HG03280 (cell line): ENCODE measurements around the gene SPECC1L.

Source experiments
- ATAC-seq: cut with Tn5 transposase; IDR thresholded peaks from one replicate; pipeline ENCODE4 v1.9.1; 2021; ENCODE audit warnings: mild to moderate bottlenecking, moderate library complexity; ENCODE audit not compliant: unreplicated experiment

SPECC1L gene

GRCh38 chr22:24411256-24412004 lies 140.8 kb downstream of the SPECC1L start:
- ATAC-seq: no peak

DNA sequence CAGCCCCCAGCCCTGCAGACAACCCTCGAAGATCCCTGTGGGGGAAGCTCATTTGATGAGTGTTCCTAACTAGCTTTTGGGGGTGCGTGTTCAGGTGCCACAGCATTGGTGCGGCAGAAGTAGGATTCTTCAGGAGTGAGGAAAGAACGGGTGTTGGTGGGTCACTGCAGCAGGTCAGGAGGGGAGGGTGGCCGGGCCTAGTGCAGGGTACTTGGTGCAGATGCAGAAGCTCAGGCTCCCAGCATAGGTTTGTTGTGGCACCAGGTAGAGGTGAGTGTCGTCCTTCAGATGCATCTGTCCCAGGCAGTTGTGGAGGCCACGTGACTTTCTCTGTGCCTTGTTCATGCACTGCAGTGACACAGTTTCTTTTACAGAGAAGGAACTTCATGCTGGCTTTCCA lies 141.6 kb downstream of the SPECC1L start:
- no peak for ATAC-seq

DNA sequence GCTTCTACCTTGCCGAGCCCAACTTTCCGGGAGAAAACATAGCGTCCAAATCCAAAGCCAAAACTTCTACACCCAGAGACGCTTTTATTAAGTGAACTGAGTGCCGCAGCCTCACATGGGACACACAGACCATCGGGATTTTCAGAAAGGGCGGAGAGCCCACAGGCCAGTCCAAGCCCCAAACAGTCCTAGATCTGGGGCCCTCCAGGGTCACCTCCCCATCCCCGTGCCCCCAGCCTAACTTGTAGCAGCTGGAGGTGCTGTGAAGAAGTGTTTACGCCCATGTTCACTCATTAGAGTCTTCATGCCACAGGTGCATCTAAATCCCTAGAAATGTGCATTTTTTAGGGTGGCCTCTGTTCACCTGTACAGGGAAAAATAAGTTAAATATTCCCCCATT lies 142.6 kb downstream of the SPECC1L start:
- no peak for ATAC-seq

DNA sequence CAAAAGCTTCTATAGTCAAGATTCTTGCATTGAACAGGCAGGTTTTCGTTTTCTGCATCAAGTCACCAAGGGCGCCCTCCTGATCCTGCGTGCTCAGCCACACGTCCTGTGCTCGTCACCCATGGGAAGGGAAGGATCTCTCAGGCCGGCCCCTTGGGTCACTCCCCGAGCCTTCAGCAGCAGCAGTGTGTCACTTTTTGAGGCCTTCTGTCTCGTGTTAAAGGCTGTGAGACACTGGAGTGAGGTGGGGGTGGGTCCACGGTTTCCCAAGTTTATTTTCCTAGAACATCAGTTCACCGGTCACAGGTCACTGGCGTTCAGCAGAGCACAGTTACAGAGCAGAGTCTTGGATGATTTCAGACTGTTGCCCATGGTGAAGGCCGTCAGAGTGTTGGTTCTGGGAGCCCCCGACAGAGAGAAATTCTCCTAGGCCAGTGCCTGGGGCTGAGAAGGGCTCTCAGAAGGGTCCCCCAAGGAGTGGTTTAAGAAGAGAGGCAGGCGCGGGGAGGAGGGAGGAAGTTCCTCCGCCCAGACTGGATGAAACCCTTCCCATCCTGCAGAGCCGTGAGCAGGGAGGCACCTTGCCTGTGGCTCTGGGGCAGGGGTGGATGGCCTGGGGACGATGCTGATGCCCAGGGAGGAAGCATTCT lies 143.2 kb downstream of the SPECC1L start:
- ATAC-seq: no peak

GRCh38 chr22:24414523-24414922 lies 143.9 kb downstream of the SPECC1L start:
- no peak for ATAC-seq

DNA sequence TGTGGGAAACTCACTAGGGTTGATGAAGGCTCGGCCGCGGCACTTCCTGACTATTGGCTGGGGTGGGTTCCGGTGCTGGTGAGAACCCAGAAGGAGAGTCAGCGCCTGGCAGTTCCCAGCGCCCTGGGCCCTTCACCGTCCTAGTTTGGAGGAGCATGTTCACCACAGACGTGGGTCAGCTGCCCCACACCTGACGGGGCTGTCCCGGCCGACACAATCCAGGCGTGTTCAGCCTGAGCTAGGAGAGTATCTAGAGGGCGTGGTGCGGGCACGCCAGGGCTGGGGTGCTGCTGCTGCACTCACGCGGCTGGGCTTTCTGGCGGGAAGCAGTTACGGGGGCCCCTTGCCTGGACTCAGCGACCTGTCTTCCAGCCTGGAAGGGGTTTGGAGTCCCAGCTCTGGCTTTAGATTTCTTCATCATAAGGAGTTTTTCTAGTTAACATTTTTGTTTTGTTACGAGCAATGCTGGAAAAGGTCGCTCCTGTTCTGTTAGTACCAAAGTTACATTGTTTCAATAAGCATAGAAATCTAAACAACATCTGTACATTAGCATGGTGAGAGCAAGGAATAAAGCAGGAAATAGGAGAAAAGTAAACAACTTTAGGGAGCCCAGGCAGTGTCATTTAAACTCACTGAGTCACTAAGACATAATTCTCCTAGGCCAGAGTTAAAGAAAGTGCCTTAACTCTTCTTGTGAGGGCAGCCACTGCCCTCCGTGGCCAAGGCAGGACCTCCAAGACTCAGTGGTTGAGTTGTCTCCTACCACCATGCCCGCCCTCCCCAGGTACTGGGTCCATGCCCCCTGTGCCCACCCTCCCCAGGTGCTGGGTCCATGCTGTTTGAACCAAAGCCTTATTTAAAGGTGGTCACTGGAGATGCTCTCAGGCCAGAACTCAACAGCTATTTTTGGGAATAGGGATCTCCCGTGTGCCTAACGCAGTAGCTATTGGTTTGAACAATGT lies 144.6 kb downstream of the SPECC1L start:
- ATAC-seq: no peak

GRCh38 chr22:24416095-24416494 lies 145.5 kb downstream of the SPECC1L start:
- no peak for ATAC-seq

- ATAC-seq: no peak
Measured at GRCh38 chr22:24416611-24417010, 146.0 kb downstream of the SPECC1L start.

- no peak for ATAC-seq
Measured at GRCh38 chr22:24417200-24417599, 146.6 kb downstream of the SPECC1L start.

GRCh38 chr22:24417901-24418641 lies 147.4 kb downstream of the SPECC1L start:
- ATAC-seq: no peak

GRCh38 chr22:24418786-24419474 lies 148.3 kb downstream of the SPECC1L start:
- no peak for ATAC-seq

GRCh38 chr22:24419475-24419850 lies 148.8 kb downstream of the SPECC1L start:
- no peak for ATAC-seq

- ATAC-seq: no peak
Measured at GRCh38 chr22:24420072-24420976, 149.7 kb downstream of the SPECC1L start.

DNA sequence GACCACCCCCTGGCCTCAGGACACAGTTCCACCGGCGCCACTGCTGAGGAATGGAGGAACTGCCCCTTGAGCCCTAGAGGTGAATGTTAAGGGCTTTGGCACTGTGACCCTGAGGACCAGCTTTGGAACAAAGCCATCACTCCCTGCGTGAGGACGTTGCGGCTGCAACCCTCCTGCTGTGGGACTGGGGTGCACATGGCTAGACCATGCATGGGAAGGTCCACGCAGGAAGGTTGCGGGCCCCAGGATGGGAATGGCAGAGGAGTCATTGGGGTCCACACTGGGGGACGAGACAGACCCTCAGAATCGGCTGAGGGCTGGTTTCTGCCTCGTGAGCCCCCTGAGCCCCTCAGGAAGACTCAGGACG lies 150.3 kb downstream of the SPECC1L start:
- no peak for ATAC-seq

DNA sequence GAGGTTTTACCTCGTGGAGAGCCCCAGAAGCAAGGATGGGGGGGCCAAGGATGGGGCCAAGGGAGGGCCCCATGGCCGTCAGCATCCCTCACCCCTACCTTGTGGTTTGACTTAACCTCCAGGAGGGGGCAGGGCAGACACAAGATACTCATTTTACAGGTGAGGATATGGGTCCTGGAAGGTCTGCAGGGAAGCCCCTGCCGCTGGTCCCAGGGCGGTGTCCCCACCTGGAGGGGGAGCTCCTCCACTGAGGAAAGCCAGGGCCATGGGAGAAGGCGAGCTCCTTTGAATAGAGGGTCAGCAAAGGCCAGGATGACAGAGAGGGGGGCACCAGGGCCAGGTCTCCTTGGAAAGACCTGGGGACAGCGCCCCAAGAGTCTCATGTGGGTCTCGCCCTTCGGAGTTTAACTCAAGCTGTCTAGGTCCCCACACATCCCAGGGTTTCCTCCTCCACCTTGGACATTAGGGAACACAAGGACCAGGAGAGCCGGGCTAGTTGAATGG lies 150.8 kb downstream of the SPECC1L start:
- ATAC-seq: no peak

- no peak for ATAC-seq
Measured at GRCh38 chr22:24422102-24422665, 151.6 kb downstream of the SPECC1L start.

DNA sequence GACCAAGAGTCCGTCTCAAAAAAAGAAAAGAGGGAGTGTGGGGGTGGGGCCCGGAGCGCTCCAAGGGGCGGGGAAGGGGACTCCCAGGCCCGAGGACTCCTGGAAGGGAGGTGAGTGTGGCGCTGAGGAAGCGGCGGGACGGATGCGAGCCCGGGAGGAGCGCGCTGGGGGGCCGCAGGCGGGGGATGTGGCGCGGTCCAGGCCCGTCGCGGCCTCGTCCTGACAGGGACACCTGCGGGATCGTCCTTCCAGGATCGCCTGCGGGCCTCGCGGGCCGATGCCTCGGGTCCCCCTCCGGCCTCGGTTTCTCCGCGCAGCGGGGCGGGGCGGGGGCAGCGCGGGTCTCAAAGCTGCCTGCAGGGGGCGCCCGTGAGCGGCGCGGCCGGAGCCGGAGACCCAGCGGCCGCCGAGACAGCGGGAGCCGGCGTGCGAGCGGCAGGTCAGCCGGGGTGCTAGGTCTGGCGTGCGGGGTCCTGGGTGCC lies 152.9 kb downstream of the SPECC1L start:
- ATAC-seq: no peak
